Lower leg skin (tissue), 4 donors: ENCODE measurements around the gene LRBA. TPM values are rescaled to one million over a fixed set of nuclear protein-coding genes. Genes with fewer than 3 reads are reported as not detected.
"Not testable (repeated sequence)": the region's sequence is repeated elsewhere in the genome, so short reads cannot be mapped to it uniquely, and the experiment has no call there.

Experiments
- DNase-seq, 2 donors: peaks; one replicate each; pipeline ENCODE4 v3.0.0-alpha.2; 2019; ENCODE audit warnings: low spot score in 2 of 2
- H3K4me3 ChIP-seq: fragments of 200-600 bp; sonication (generic); 2 replicates; pipeline ENCODE4 v1.5.1; 2017; ENCODE audit warnings: mild to moderate bottlenecking, low read depth; ENCODE audit not compliant: poor library complexity, severe bottlenecking
- CTCF ChIP-seq, 3 donors: fragments of 450-650 bp; IDR thresholded peaks; one replicate each; pipeline ENCODE4 v1.5.1; 2016; ENCODE audit warnings: antibody characterized with exemption in 3 of 3, mild to moderate bottlenecking in 3 of 3, moderate library complexity in 2 of 3
- POLR2A ChIP-seq, 2 donors: fragments of 450-650 bp; IDR thresholded peaks; one replicate each; pipeline ENCODE4 v1.6.1; 2016 to 2017; ENCODE audit warnings: antibody characterized with exemption in 2 of 2, mild to moderate bottlenecking in 1 of 2, moderate library complexity in 1 of 2
- WGBS, 2 donors: methylation state at CpG; one replicate each; pipeline ENCODE4 v1.1.5; 2018; 5-methylcytosine and 5-hydroxymethylcytosine counted together
- intact Hi-C: fragments of 100-400 bp; cut with DNase I; formaldehyde crosslinking; loops from one replicate; pipeline ENCODE4 v1.15.0; 2023; ENCODE audit warnings: low total_unique reads
- total RNA-seq, 4 donors: library from RNA; depleted of rRNA; stranded (reverse); fragments of >200 nt; gene quantifications; one replicate each; pipeline ENCODE4 v1.1.0, GENCODE V29; 2016

Gene LRBA
- total RNA-seq, 4 donors from 2014 or later: 71.9 to 86.8 (median 75.0) TPM

DNA sequence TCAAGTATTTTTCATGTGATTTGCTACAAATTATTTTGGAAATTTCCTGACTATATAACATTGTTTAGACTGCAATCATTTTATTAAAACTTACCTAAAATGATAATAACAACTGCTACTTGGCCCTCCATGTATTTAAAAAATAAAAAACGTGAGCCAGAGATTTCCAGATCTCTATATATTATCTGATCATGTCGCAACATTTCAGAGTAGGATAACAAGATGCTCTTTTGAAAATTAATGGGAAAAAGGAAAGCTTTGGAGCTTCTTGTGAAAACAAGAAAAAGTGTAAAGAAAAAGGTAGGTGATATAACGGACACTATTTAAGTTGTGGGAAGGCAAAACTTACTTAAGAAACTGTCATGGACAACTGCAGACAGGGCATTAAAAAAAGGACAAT is 448.0 kb downstream of the LRBA start:
- DNase-seq: no peak
- TF ChIP-seq POLR2A (IDR thresholded peaks at IDR 0.05) (no peak), CTCF (IDR thresholded peaks at IDR 0.05) (no peak)
- intact Hi-C loops: no loop called here
- 86 to 88% methylated on average over 3 of the region's 3 CpGs for whole genome bisulfite sequencing, 2 donors
- no peak overlapping the region for H3K4me3 ChIP-seq

- intact Hi-C loops, H3K4me3 ChIP-seq, DNase-seq: not testable (repeated sequence)
- WGBS, 2 donors: 95 to 100% methylated on average over 2 of the region's 2 CpGs
These were observed 450.1 kb downstream of the LRBA start for GRCh38 chr4:150564967-150565366.

GRCh38 chr4:150562751-150563150 is 452.3 kb downstream of the LRBA start:
- DNase-seq: no peak
- intact Hi-C loops: no loop called here
- no peak overlapping the region for H3K4me3 ChIP-seq
- TF ChIP-seq CTCF (IDR thresholded peaks at IDR 0.05): no peak
- TF ChIP-seq POLR2A (IDR thresholded peaks at IDR 0.05): no peak

GRCh38 chr4:150562250-150562649 is 452.8 kb downstream of the LRBA start:
- intact Hi-C loops: no loop called here
- TF ChIP-seq POLR2A (IDR thresholded peaks at IDR 0.05): no peak
- no peak for TF ChIP-seq CTCF (IDR thresholded peaks at IDR 0.05)
- DNase-seq: no peak
- 97 to 99% methylated on average over 2 of the region's 2 CpGs for WGBS, 2 donors
- H3K4me3 ChIP-seq: no peak overlapping the region

DNA sequence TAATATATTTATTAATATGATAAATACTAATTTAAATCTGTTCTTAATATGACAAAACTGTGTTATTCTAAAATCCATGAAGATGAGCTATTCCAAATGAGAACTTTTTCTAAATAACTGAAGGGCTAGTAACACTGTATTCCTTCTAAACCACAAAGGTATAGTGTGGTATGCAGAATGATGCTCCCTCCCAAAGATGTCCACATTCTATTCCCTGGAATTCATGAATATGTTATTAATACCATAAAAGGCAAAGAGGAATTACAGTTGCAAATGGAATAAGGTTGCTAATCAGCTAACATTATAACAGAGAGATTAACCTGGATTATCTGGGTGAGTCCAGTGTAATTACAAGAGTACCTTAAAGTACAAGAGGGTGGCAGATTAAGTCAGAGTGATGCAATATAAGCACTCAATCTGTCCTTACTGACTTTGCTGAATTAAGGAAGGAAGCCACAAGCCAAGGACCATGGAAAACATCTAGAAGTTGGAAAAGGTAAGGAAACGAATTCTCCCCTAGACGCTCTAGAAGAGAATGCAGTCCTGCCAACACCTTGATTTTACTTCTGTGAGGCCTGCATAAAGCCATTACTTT is 453.8 kb downstream of the LRBA start:
- 92 to 93% methylated on average over 2 of the region's 2 CpGs for WGBS, 2 donors
- DNase-seq: no peak
- TF ChIP-seq CTCF (IDR thresholded peaks at IDR 0.05) (no peak), POLR2A (IDR thresholded peaks at IDR 0.05) (no peak)
- intact Hi-C loops: no loop called here
- H3K4me3 ChIP-seq: no peak overlapping the region

DNA sequence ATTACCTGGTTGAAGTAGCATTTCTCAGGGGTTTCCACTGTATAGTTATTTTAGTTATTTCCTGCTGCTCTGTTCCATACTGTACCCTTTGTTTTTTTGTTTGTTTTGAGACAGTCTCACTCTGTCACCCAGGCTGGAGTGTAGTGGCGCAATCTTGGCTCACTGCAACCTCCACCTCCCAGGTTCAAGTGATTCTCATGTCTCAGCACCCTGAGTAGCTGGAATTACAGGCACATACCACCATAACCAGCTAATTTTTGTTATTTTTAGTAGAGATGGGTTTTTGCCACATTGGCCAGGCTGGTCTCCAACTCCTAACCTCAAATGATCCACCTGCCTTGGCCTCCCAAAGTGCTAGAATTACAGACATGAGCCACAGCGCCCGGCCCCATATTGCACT is 457.3 kb downstream of the LRBA start:
- H3K4me3 ChIP-seq, DNase-seq, intact Hi-C loops: not testable (repeated sequence)
- WGBS, 2 donors: 93 to 99% methylated on average over 3 of the region's 3 CpGs

GRCh38 chr4:150547154-150547838 is 467.8 kb downstream of the LRBA start:
- DNase-seq: no peak
- 86% methylated on average over 4 of the region's 4 CpGs for WGBS, 2 donors
- intact Hi-C loops: no loop called here
- TF ChIP-seq POLR2A (IDR thresholded peaks at IDR 0.05) (no peak), CTCF (IDR thresholded peaks at IDR 0.05) (no peak)
- no peak overlapping the region for H3K4me3 ChIP-seq
